Measurements from ENCODE around the gene CFAP299.

GRCh38 chr4:80507507-80507906 lies 172.0 kb downstream of the CFAP299 start:
- TF ChIP-seq SUZ12 (IDR thresholded peaks at IDR 0.05; ENCODE audit: extremely low read depth, insufficient read depth, insufficient read length): no peak
- no peak for TF ChIP-seq YY1 (IDR thresholded peaks at IDR 0.05; ENCODE audit: insufficient read depth, insufficient read length)
